Measurements from ENCODE around the gene EXD1.
A peak's percentile ranks its signal among the peaks of the same experiment; 100 is the strongest.

EXD1 gene

DNA sequence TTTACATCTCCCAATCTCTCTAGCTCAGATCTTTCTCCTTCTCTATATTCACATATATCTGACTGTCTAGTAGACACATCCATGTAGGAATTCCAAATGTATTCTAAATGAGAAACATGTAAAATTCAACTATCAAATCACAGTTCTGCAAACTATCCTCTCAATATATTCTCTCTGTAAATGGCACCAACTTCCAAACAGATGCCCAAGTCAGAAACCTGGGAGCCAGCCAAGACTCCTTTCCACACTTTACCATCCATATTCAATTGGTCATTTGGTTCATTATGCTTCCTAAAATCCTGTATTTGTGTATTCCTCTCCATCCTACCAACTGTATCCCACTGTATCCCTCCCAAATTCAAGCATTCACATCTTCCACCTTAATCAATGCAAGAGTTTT is 61.5 kb downstream of the EXD1 start:
- Histone ChIP-seq H3K9me3 (replicated peaks in 1 of 11) (no peaks in the 10 kb centered on the region), H3K27ac (peak overlapping the region in 1 of 11 experiments; percentile 45; a peak in 2 of 22 replicates), H3K4me2 (peak overlapping the region in 2 of 11 experiments; percentile 43 to 56; a peak in 3 of 22 replicates), H3K9ac (no peak overlapping the region), H3K27me3 (no peaks in the 10 kb centered on the region), H4K20me1 (no peaks in the 10 kb centered on the region), H3K4me3 (no peak overlapping the region), H3K4me1 (peaks cover 0 to 17% (median 0%) of the 10 kb centered on the region in 10 experiments; a peak in 9 of 20 replicates), H3K36me3 (no peaks in the 10 kb centered on the region)
- no peak for TF ChIP-seq Cebpa-rat (IDR thresholded peaks at IDR 0.05)

DNA sequence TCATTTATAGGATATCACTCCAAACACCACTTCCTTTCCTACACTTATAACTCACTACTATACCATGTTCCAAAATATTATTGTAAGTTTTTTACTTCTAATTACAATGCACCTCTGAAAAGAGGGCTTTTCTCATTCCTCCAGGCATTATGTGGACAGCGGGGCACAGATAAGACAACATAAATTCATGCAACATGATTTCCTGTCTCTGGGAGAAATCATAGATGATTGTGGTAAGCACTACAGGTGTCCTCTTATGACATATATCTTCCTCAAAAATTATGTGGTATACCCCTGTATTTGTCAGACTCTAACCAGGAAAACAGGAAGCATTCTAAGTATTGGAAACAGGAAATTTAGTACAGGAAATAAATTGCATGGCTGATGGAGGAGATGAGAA is 68.8 kb downstream of the EXD1 start:
- Histone ChIP-seq H3K9me3 (replicated peaks in 1 of 11) (no peaks in the 10 kb centered on the region), H3K4me2 (peak overlapping the region in 10 of 11 experiments; percentile 6 to 70 (median 52); a peak in 19 of 22 replicates), H3K9ac (no peak overlapping the region), H4K20me1 (no peaks in the 10 kb centered on the region), H3K27ac (0 out of 22 replicates have a peak overlapping the region, but pooled peaks of 3 of the 11 experiments have one; percentile 11 to 32 (median 14)), H3K4me3 (no peak overlapping the region), H3K27me3 (no peaks in the 10 kb centered on the region), H3K4me1 (peaks cover 9 to 20% (median 14%) of the 10 kb centered on the region in 10 experiments), H3K36me3 (no peaks in the 10 kb centered on the region)
- no peak for TF ChIP-seq Cebpa-rat (IDR thresholded peaks at IDR 0.05)

DNA sequence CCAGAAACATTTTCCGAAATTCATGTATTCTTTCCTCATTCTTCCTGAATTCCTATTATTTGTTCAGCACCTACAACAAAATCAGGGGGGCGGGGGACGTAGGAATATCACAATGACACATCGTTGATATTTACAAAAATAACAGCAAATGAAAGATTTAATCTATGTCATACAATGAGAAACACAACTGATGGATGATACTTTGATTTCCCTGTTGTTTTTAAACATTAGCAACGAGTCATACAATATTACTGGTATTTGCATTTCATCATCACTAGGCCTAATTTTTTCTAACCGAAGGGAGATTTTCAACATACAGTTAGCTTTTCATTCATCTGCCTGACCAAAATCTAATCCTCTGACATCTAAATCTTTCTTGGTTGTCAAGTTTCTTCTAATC is 69.2 kb downstream of the EXD1 start:
- Histone ChIP-seq H3K4me3 (no peak overlapping the region), H3K9ac (no peak overlapping the region), H3K9me3 (replicated peaks in 1 of 11) (no peaks in the 10 kb centered on the region), H3K4me2 (peak overlapping the region in 7 of 11 experiments; percentile 39 to 70 (median 55); a peak in 13 of 22 replicates), H3K36me3 (no peaks in the 10 kb centered on the region), H3K4me1 (peaks cover 9 to 20% (median 14%) of the 10 kb centered on the region in 10 experiments), H3K27ac (0 out of 22 replicates have a peak overlapping the region, but pooled peaks of 1 of the 11 experiments have one; percentile 11), H4K20me1 (no peaks in the 10 kb centered on the region), H3K27me3 (no peaks in the 10 kb centered on the region)
- no peak for TF ChIP-seq Cebpa-rat (IDR thresholded peaks at IDR 0.05)

DNA sequence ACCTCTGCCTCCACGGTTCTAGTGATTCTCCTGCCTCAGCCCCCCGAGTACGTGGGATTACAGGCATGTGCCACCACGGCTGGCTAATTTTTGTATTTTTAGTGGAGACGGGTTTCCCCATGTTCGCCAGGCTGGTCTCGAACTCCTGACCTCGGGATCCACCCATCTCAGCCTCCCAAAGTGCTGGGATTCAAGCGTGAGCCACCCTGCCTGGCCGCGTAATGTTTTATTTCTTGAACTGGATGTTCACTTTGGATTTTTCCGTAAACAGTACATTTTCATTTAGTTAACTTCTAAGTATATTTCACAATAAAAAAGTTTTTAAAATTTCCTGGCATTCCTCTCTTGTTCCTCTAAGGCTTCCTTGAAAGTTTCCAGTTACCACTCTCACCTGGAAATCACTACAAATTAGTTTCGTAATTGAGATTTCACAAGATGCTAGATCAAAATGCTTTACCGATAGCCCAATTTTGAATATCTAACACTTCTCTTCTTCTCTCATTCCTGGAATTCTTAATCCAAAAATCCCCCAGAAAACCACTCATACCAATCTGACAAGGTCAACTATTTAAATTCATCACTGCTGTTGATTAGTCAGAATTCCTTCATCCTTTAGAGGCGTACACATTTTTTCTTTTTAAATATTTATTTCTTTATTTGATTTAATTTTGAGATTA is 69.8 kb downstream of the EXD1 start:
- H3K36me3 ChIP-seq: no peaks in the 10 kb centered on the region
- H3K4me3 ChIP-seq: no peak overlapping the region
- H3K9ac ChIP-seq: no peak overlapping the region
- no peak overlapping the region for H3K27ac ChIP-seq
- H3K9me3 ChIP-seq (replicated peaks in 1 of 11): no peaks in the 10 kb centered on the region
- H4K20me1 ChIP-seq: no peaks in the 10 kb centered on the region
- H3K4me2 ChIP-seq: peak overlapping the region in 1 of 11 experiments; percentile 55; a peak in 1 of 22 replicates
- peak in 1 of 11 experiments; percentile 29; a peak in 1 of 22 replicates for TF ChIP-seq Cebpa-rat (IDR thresholded peaks at IDR 0.05)
- peaks cover 9 to 20% (median 14%) of the 10 kb centered on the region in 10 experiments for H3K4me1 ChIP-seq
- no peaks in the 10 kb centered on the region for H3K27me3 ChIP-seq

DNA sequence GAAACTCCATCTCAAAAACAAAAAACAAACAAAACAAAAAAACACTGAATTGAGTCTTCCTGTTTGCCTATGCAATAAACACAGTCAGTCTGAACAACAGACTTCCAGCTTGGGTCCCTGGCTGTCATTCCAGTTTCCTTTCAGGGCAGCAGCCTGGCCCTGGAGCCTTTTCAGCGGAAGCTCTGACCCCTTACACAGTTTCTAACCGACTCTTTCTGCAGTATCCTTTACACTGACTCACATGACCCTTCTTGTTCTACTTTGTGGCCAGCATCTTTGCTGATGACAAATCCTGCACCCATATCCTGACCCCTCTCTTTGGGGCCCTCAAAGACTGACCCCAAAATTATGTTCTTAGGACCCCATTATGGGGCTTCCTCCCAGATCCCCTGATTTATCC is 76.1 kb downstream of the EXD1 start:
- H3K4me2 ChIP-seq: no peak overlapping the region
- H3K4me3 ChIP-seq: no peak overlapping the region
- peaks cover 0 to 7% (median 0%) of the 10 kb centered on the region in 10 experiments; a peak in 2 of 20 replicates for H3K4me1 ChIP-seq
- H3K27ac ChIP-seq: no peak overlapping the region
- TF ChIP-seq Cebpa-rat (IDR thresholded peaks at IDR 0.05): no peak
- H4K20me1 ChIP-seq: no peaks in the 10 kb centered on the region
- H3K27me3 ChIP-seq: no peaks in the 10 kb centered on the region
- H3K36me3 ChIP-seq: no peaks in the 10 kb centered on the region
- H3K9me3 ChIP-seq (replicated peaks in 1 of 11): peaks cover 0 to 11% (median 6%) of the 10 kb centered on the region in 11 experiments; a peak in 9 of 22 replicates
- H3K9ac ChIP-seq: no peak overlapping the region

DNA sequence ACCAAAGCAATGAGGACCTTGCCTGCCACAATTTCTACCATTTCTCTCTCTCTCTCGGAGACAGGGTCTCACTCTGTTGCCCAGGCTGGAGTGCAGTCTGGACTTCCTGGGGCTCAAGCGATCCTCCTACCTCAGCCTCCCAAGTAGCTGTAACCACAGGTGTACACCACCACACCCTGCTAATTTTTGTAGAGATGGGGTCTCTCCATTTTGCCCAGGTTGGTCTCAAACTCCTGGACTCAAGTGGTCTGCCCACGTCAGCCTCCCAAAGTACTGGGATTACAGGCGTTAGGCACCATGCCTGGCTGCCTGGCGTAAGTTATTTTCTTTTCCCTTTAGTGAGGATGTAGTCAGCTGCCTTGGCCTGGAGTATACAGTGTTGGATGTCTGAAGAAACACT is 76.8 kb downstream of the EXD1 start:
- TF ChIP-seq Cebpa-rat (IDR thresholded peaks at IDR 0.05): no peak
- Histone ChIP-seq H3K9ac (no peak overlapping the region), H3K4me2 (no peak overlapping the region), H3K4me1 (peaks cover 0 to 7% (median 0%) of the 10 kb centered on the region in 10 experiments; a peak in 2 of 20 replicates), H3K9me3 (replicated peaks in 1 of 11) (peaks cover 0 to 11% (median 6%) of the 10 kb centered on the region in 11 experiments; a peak in 9 of 22 replicates), H3K27me3 (no peaks in the 10 kb centered on the region), H3K4me3 (no peak overlapping the region), H4K20me1 (no peaks in the 10 kb centered on the region), H3K36me3 (no peaks in the 10 kb centered on the region), H3K27ac (no peak overlapping the region)

DNA sequence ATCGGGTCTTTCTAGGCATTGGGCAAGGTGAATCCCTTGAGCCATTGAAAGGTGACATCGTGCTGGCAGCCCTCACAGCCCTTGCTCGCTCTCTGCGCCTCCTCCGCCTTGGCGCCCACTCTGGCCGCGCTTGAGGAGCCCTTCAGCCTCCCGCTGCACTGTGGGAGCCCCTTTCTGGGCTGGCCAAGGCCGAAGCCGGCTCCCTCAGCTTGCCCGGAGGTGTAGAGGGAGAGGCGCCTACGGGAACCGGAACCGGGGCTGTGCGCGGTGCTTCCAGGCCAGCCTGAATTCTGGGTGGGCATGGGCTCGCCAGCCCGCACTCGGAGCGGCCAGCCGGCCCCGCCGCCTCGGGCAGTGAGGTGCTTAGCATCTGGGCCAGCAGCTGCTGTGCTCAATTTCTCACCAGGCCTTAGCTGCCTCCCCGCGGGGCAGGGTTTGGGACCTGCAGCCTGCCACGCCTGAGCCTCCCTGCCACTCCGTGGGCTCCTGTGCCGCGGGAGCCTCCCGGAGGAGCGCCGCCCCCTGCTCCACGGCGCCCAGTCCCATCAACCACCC is 79.0 kb downstream of the EXD1 start:
- Histone ChIP-seq H3K4me2 (no peak overlapping the region), H3K27ac (no peak overlapping the region), H3K9ac (no peak overlapping the region), H4K20me1 (no peaks in the 10 kb centered on the region), H3K36me3 (no peaks in the 10 kb centered on the region), H3K4me1 (peaks cover 0 to 7% (median 0%) of the 10 kb centered on the region in 10 experiments; a peak in 2 of 20 replicates), H3K4me3 (no peak overlapping the region), H3K9me3 (replicated peaks in 1 of 11) (peaks cover 0 to 11% (median 6%) of the 10 kb centered on the region in 11 experiments; a peak in 9 of 22 replicates), H3K27me3 (no peaks in the 10 kb centered on the region)
- no peak for TF ChIP-seq Cebpa-rat (IDR thresholded peaks at IDR 0.05)

DNA sequence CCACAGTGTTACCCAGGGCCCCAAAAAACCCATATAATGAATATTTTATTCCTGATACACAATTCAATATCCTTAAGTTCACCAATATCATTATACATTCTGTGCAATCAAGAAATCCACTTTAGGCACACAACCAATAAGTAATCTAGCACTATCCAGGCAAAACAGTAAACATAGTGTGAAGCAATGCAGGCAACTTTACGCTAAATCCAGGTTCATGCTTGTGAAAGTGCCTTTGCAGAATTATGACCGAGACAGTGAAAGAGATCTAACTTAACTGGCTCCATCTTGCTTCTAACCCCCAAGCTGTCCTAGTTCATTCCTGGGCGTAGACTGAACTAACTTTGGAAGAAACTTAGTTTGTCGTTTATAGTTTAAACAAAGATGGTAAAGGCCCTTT is 80.3 kb downstream of the EXD1 start:
- no peak overlapping the region for H3K9ac ChIP-seq
- H4K20me1 ChIP-seq: no peaks in the 10 kb centered on the region
- H3K4me2 ChIP-seq: peak overlapping the region in 1 of 11 experiments; percentile 9; a peak in 1 of 22 replicates
- H3K4me3 ChIP-seq: no peak overlapping the region
- no peaks in the 10 kb centered on the region for H3K27me3 ChIP-seq
- peaks cover 0 to 11% (median 6%) of the 10 kb centered on the region in 11 experiments; a peak in 9 of 22 replicates for H3K9me3 ChIP-seq (replicated peaks in 1 of 11)
- no peaks in the 10 kb centered on the region for H3K36me3 ChIP-seq
- no peak for TF ChIP-seq Cebpa-rat (IDR thresholded peaks at IDR 0.05)
- no peak overlapping the region for H3K27ac ChIP-seq
- peaks cover 0 to 7% (median 0%) of the 10 kb centered on the region in 10 experiments; a peak in 2 of 20 replicates for H3K4me1 ChIP-seq

DNA sequence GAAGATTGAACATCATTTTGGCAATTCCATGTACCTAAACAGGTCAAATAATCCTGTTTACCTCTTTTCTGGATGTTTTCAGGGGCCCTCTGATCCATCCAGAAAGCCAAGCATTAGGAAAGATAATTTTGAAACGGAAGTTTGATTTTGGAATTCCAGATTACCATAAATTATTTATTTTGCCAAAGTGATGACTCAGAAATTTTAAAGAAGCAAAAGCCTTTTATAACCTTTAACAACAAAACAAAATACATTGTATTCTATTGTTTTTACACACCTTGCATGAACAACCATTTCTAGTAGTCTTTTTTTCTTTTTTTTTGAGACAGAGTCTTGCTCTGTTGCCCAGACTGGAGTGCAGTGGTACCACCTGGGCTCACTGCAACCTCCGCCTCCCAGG is 82.5 kb downstream of the EXD1 start:
- peaks cover 0 to 11% (median 6%) of the 10 kb centered on the region in 11 experiments; a peak in 9 of 22 replicates for H3K9me3 ChIP-seq (replicated peaks in 1 of 11)
- H3K9ac ChIP-seq: no peak overlapping the region
- H3K27ac ChIP-seq: no peak overlapping the region
- H3K4me3 ChIP-seq: no peak overlapping the region
- H4K20me1 ChIP-seq: no peaks in the 10 kb centered on the region
- no peak for TF ChIP-seq Cebpa-rat (IDR thresholded peaks at IDR 0.05)
- no peaks in the 10 kb centered on the region for H3K27me3 ChIP-seq
- H3K4me2 ChIP-seq: no peak overlapping the region
- peaks cover 0 to 7% (median 0%) of the 10 kb centered on the region in 10 experiments; a peak in 2 of 20 replicates for H3K4me1 ChIP-seq
- no peaks in the 10 kb centered on the region for H3K36me3 ChIP-seq

Data from BLaER1 treated with 17β-estradiol and CSF1 and Interleukin-3, amounts not matched to agents 10 nM and 100 nM (cell line).